Activated CD4-positive, alpha-beta T cell treated with anti-CD3 and anti-CD28 coated beads for 48 hours (primary cell): Measurements from ENCODE around the gene MMP2.

ENCODE experiments used
- DNase-seq: peaks from one replicate; pipeline ENCODE4 v3.0.0-alpha.2; 2020

MMP2 gene

DNA sequence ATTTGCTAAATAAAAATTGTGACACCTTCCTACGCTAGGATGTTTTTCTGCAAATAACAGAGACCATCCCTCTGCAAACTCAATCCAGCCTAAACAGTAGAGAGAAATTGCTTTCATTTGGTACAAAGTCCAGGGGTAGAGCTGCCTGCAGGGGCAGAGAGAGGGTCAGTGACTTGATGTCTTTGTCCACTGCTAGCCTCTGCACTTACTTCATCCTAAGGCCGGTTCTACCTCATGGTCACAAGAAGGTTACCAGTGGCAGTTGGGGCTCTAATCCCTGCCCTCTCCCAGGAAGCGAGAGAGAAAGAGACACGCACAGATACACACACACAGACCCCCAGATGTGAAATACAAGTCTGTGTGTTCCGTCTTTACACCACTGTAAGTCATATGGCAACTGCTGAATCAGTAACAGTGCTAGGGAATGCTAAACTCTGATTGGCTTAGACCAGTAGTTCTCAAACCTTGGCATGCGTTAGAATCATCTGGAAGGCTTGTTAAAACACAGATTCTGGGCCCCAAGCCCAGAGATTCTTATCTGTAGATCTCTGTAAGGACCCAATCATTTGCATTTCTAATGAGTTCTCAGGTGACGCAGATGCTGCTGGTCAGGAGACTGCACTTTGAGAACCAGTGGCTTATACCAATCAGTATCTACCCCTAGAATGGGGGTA is 16.8 kb downstream of the MMP2 start:
- no peak for DNase-seq

- no peak for DNase-seq
Observed at GRCh38 chr16:55496509-55497145, 17.6 kb downstream of the MMP2 start.

GRCh38 chr16:55497558-55497957 is 18.6 kb downstream of the MMP2 start:
- DNase-seq: no peak

DNA sequence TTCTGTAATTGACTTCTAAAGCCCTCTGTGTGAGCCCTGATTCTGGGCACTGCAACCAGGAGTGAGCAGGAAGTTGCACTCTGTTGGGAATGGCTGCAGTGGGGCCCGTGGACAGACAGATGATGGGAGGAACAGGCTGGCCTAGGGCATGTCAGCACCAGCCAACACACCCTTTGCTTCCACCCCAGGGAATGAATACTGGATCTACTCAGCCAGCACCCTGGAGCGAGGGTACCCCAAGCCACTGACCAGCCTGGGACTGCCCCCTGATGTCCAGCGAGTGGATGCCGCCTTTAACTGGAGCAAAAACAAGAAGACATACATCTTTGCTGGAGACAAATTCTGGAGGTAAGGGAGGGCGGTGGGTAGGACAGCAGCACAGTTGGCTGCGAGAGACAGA is 19.1 kb downstream of the MMP2 start:
- DNase-seq: no peak

DNA sequence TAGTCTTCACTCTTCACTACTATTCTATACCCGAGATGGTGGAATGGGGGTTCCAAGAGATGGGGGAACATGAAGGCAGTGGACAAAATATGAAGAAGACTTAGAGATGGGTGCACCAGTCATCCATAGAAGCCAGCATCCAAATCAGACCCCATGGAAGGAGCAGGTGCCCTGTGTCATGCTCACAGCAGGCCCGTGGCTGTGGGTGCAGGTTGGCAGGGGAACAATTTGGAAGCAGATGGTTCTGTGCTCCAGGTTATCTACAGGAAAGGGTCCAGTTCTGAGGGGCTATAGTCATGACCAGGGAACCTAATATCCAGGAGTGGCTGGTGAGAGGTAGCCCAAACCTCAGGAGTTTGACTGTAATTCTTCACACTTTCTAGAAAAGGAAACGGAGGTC is 20.3 kb downstream of the MMP2 start:
- DNase-seq: no peak

- DNase-seq: peak; percentile 49
Observed at GRCh38 chr16:55499951-55500529, 21.0 kb downstream of the MMP2 start.

GRCh38 chr16:55500530-55501011 is 21.6 kb downstream of the MMP2 start:
- DNase-seq: no peak

- DNase-seq: no peak
Observed at GRCh38 chr16:55501549-55502322, 22.7 kb downstream of the MMP2 start.

- no peak for DNase-seq
Observed at GRCh38 chr16:55502801-55503366, 23.9 kb downstream of the MMP2 start.

- DNase-seq: no peak
Observed at GRCh38 chr16:55503726-55504550, 24.9 kb downstream of the MMP2 start.

- no peak for DNase-seq
Observed at GRCh38 chr16:55505333-55506015, 26.5 kb downstream of the MMP2 start.

- no peak for DNase-seq
Observed at GRCh38 chr16:55506083-55506482, 27.1 kb downstream of the MMP2 start.

- DNase-seq: no peak
Observed at GRCh38 chr16:55506708-55507107, 27.7 kb downstream of the MMP2 start.

DNA sequence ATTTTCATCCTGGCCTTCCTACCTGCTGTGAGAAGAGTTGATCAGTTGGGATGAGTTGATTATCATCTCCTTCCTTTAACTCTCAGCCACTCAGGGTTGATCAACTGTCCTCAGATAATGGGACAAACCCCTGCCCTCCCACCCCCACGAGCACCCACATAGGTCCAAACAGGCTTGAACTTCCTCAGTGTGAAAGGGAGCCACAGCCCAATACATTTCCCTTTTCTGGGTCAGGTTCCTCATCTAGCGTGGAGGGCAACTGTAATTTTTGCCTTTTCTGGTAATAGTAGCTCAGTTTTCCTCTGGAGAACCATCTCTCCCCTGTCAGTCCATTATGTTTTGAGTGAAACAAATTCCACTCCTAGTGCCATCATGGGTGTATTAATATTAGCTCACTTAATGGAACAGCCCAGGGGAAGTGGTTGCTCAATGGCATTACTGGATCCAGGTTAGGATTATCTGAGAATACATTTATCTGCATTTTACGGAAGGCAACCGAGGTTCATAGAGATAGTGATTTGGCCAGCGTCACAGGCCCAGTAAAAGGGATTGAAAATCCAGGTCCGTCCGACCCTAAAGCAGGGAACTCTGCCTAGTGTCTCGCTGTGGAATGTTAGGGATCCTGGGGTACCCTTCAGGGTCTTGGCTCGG is 29.4 kb downstream of the MMP2 start:
- DNase-seq: no peak

- peak; percentile 74 for DNase-seq
Observed at GRCh38 chr16:55508941-55509931, 30.2 kb downstream of the MMP2 start, which contains the start of gene LPCAT2. LPCAT2 (plus strand) TSS chr16:55509072; CDS start chr16:55509182, 110 bp downstream.

GRCh38 chr16:55510185-55510805 is 31.3 kb downstream of the MMP2 start:
- no peak for DNase-seq

DNA sequence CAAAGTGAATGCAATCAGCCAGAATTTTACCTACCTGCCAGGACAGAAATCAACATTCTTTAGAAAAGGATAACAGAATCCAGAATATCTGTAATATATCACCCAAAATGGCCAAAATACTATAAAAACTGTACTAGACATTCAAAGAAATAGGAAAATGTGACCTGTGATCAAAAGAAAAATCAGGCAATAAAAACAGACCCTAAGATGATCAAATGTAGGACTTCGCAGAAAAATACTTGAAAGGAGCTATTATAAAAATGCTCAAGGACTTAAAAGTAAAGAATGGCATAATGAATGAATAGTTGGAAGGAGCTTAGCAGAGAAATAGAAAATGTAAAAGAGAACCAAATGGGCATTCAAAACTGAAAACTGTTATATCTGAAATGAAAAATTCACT is 33.9 kb downstream of the MMP2 start:
- DNase-seq: no peak

GRCh38 chr16:55513616-55514015 is 34.6 kb downstream of the MMP2 start:
- no peak for DNase-seq

DNA sequence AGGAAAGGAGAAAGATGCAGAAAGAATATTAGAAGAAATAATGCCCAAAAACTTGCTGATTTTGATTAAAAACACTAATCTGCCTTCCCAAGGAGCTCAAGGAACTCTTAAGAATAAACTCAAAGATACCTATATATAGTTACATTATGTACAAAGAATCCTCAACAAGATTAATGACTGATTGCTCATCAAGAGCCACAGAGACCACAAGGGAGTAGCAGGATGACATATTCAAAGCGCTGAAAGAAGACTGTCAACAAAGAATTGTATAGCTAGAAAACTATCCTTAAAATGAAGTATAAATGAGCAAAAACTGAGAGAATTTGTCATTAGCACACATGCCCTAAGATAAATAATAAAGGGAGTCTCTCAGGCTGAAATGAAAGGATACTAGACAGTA is 36.1 kb downstream of the MMP2 start:
- DNase-seq: no peak
